HG03442 (cell line): ENCODE results near the gene SOAT1.
"Not testable (repeated sequence)": the region's sequence is repeated elsewhere in the genome, so short reads cannot be mapped to it uniquely, and the experiment has no call there.

Experiments
- ATAC-seq: cut with Tn5 transposase; IDR thresholded peaks from one replicate; pipeline ENCODE4 v1.9.1; 2021; ENCODE audit warnings: mild to moderate bottlenecking, moderate library complexity; ENCODE audit not compliant: unreplicated experiment

The SOAT1 gene

GRCh38 chr1:179342740-179343404, 49.3 kb downstream of the SOAT1 start:
- no peak for ATAC-seq

DNA sequence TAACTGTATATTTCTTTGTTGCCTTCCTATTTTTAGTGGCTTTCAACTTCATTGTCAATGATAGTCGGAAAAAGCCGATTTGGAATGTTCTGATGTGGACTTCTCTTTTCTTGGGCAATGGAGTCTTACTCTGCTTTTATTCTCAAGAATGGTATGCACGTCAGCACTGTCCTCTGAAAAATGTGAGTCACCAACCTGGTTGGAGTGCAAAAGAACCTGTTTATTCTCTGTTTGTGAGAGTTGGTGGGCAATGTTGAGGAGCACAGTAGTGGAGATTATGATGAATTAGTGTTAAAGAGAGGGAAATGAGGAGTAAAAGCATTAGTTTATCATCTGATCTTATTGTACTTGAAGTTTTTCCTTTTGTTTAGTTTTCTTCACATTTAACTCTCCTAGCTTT, 57.7 kb downstream of the SOAT1 start:
- ATAC-seq = no peak

DNA sequence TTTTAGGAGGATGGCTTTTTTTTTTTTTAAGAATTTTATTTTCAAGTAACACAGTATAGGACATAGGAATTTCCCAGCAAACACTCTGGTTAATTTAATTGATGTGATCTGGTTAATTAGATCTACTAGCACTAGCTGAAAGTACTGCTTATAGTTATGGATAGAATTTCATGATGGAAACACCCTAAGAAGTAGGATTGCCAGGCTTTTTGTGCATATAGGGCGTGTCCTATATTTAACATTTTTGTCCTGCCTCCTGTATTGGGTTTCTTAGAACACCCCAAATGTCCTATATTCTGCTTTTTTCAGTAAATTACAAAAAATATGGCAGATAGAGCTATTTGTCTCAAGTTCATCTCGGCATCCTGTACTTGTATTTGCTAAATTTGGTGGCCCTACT, 58.6 kb downstream of the SOAT1 start:
- ATAC-seq = no peak

DNA sequence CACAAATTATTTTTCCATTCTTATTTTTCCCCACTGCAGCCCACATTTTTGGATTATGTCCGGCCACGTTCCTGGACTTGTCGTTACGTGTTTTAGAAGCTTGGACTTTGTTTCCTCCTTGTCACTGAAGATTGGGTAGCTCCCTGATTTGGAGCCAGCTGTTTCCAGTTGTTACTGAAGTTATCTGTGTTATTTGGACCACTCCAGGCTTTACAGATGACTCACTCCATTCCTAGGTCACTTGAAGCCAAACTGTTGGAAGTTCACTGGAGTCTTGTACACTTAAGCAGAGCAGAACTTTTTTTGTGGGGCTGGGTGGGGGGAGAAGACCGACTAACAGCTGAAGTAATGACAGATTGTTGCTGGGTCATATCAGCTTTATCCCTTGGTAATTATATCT, 59.9 kb downstream of the SOAT1 start:
- ATAC-seq = no peak

DNA sequence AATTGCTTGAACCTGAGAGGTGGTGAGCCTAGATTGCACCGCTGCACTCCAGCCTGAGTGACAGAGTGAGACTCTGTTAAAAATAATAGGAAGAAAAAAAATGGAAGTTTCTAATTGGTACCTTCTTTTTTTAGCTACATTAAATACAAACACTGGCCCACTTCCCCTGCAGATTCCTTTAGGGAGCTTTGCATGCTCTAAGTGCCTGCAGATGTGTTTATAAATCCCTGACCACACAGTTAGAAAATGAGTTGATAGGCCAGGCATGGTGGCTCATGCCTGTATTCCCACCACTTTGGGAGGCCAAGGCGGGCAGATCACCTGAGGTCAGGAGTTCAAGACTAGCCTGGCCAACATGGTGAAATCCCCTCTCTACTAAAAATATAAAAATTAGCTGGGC, 68.0 kb downstream of the SOAT1 start:
- not testable (repeated sequence) for ATAC-seq

DNA sequence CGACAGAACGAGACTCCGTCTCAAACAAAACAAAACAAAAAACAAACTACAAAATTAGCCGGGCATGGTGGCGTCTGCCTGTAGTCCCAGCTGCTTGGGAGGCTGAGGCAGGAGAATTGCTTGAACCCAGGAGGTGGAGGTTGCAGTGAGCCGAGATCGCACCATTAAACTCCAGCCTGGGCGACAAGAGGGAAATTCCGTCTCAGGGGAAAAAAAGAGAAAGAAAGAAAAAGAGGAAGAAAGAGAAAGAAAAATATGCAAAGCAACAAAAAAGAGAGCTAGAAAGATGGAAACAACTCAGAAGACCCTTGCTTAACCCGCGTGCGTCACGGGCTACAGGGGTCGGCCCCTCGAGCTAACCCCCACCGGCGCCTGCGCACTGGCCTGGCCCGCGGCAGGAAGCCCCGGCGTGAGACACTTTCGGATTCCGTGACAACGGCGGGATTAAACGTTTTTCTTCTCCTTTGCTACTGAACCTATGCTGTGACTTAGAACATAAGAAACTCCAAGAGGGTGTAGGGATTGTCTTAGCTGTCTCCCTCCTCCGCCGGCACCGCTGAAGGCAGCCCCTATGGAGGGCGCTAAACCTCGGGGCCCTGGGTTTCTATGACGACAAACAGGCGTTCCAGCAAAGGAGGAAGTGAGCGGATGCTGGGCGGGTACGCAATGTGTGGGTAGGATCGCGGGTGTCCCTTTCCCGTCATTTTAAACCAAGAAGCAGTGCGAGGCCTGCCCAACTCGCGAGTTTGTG, 71.9 kb downstream of the SOAT1 start, which contains the start of gene AXDND1:
Gene AXDND1 (plus strand): TSS at position 630 of the 751 bp plus-strand sequence. CDS start 539 bp downstream, outside the sequence.
- ATAC-seq = peak; percentile 97

DNA sequence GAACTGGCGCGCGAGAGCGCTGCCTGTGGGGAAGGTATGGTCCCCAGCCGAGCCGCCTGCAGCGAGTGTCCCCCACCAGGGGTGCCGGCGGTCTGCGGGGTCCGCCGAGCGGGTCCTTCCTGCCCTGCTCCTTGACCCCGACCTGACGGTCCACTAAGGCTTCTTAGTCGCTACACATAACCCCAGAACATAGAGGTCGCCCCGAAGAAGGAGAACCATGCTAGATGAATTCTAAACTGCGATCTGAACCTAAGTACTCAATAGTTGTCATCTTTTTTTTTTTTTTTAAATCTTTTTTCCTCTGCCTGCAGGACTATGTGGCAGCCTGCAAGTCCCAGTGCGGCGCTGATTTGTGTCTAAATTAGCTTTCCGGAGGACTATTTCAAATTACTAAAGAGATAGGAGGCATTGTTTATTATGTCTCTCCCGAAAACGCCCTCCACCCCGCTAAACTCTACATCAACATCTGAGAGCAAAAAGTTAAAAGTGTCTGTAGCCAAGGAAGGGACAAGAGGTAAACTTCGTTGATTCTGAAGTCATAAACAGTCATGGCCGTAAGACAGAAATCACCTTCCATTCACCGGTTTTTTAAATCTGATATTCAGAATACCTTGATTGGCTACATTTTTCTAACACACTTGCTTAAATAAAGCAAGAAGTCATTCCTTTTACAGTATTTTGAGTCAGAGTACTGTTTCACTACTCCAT, 72.7 kb downstream of the SOAT1 start:
- peak; percentile 27 for ATAC-seq

DNA sequence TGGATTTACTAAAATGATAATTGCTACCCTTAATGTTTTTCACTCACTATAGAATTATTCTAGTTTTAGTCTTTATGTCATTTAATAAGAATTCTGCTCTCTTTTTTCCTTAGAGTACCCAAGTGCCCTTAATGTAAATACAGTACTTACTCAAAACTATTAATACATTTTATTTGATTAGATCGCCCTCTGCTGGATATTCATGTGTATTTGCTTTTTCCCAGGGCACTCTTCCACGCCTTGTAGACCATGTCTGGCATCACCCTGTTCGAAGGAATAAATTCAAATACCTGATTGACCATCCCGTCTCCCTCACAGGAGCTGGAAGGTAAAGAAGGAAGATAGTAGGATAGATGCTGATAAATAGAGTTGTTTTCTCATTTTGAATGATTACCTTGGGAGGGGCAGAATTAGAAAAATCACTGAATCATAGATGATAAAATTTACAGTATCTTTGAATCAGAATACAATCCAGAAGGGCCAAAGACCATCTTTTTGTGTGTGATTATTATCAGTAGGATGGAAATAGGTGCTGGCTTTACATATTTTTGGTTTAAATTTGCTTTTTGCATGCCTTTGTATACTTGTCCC, 76.2 kb downstream of the SOAT1 start:
- peak; percentile 28 for ATAC-seq

GRCh38 chr1:179372160-179372559, 78.6 kb downstream of the SOAT1 start:
- no peak for ATAC-seq

GRCh38 chr1:179376223-179376622, 82.6 kb downstream of the SOAT1 start:
- no peak for ATAC-seq

GRCh38 chr1:179380299-179380698, 86.7 kb downstream of the SOAT1 start:
- ATAC-seq = no peak

DNA sequence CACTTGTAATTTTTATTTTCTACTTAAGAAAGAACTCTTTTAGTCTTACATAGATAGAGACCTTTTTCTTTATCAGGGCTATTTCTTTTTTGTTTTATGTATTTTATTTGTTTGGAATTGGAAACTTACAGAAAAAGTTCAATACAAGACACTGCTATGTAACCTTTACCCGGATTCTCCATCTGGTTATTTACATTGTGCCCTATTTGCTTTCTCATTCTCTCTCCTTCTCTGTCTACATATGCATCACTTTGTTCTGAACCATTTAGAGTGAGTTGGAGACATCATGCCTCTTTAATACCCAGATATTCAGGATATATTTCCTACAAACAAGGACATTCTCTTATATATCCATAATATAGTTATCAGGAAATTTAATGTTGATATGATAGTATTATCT, 90.4 kb downstream of the SOAT1 start:
- no peak for ATAC-seq

DNA sequence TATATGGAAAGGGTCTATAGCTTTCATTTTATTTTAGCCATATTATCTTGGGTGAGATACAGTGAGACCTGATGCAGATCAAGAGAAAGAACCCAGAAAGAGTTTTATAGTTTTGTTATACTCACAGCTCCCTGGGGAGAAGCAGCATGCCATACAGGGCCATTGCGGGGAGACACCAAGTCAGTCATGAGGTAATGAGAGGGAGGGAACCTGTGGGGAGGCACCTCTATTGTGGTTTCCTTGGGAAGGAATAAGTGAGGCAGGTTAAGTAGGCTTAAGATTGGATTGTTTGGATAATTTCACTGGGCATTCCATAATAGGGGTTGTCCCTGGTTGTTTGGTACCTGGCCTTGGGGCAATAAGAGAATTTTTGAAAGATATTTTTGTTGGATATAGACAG, 91.9 kb downstream of the SOAT1 start:
- no peak for ATAC-seq

GRCh38 chr1:179393721-179394120, 100.1 kb downstream of the SOAT1 start:
- ATAC-seq = no peak

DNA sequence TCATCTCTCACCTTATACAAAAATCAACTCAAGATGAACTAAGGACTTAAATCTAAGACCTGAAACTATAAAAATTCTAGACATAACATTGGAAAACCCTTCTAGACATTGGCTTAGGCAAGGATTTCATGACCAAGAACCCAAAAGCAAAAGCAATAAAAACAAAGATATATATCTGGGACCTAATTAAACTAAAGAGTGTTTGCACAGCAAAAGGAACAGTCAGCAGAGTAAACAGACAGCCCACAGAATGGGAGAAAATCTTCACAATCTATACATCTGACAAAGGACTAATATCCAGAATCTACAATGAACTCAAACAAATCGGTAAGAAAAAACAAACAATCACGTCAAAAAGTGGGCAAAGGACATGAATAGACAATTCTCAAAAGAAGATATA, 105.8 kb downstream of the SOAT1 start:
- ATAC-seq = not testable (repeated sequence)
